MM.1S (cell line): ENCODE data around the gene PBX3.

Experiments used
- DNase-seq: peaks from one replicate; pipeline ENCODE4 v3.0.0-alpha.2; 2015
- H2AFZ ChIP-seq: fragments of 300-600 bp; sonication (generic); 2 replicates; pipeline ENCODE4 v1.6.0; 2016; ENCODE audit warnings: antibody characterized with exemption, low read length
- H3F3A ChIP-seq: fragments of 300-600 bp; sonication (generic); 2 replicates; pipeline ENCODE4 v1.6.1; 2016; ENCODE audit warnings: mild to moderate bottlenecking, antibody characterized with exemption, low read length, moderate library complexity, mixed read lengths; ENCODE audit not compliant: insufficient read depth
- H3K27ac ChIP-seq: fragments of 300-600 bp; sonication (generic); 2 replicates; pipeline ENCODE4 v1.5.1; 2016; ENCODE audit warnings: mild to moderate bottlenecking, low read length
- H3K27me3 ChIP-seq: fragments of 300-600 bp; sonication (generic); replicated peaks from 2 replicates; pipeline ENCODE4 v1.6.0; 2016; ENCODE audit warnings: low read length; ENCODE audit not compliant: insufficient read depth
- H3K36me3 ChIP-seq: fragments of 300-600 bp; sonication (generic); replicated peaks from 2 replicates; pipeline ENCODE4 v1.6.1; 2016; ENCODE audit warnings: mild to moderate bottlenecking, low read length, mixed read lengths; ENCODE audit not compliant: insufficient read depth
- H3K4me1 ChIP-seq: fragments of 300-600 bp; sonication (generic); 2 replicates; pipeline ENCODE4 v1.6.1; 2016; ENCODE audit warnings: low read length, mixed read lengths
- H3K4me2 ChIP-seq: fragments of 300-600 bp; sonication (generic); 2 replicates; pipeline ENCODE4 v1.6.0; 2016; ENCODE audit warnings: low read depth, low read length
- H3K4me3 ChIP-seq: fragments of 300-600 bp; sonication (generic); 2 replicates; pipeline ENCODE4 v1.5.1; 2016; ENCODE audit warnings: low read length, mixed read lengths
- H3K79me2 ChIP-seq: fragments of 300-600 bp; sonication (generic); 2 replicates; pipeline ENCODE4 v1.6.1; 2016; ENCODE audit warnings: mixed run types, low read length, mixed read lengths
- H3K9ac ChIP-seq: fragments of 300-600 bp; sonication (generic); 2 replicates; pipeline ENCODE4 v1.6.1; 2016; ENCODE audit warnings: low read length, mixed read lengths
- H3K9me2 ChIP-seq: fragments of 300-600 bp; sonication (generic); replicated peaks from 2 replicates; pipeline ENCODE4 v1.6.1; 2016; ENCODE audit warnings: mild to moderate bottlenecking, low read length, mixed read lengths; ENCODE audit not compliant: insufficient read depth
- H3K9me3 ChIP-seq: fragments of 300-600 bp; sonication (generic); replicated peaks from 2 replicates; pipeline ENCODE4 v1.6.1; 2016; ENCODE audit warnings: mild to moderate bottlenecking, low read length, mixed read lengths; ENCODE audit not compliant: insufficient read depth
- H4K20me1 ChIP-seq: fragments of 300-600 bp; sonication (generic); 2 replicates; pipeline ENCODE4 v1.6.1; 2016; ENCODE audit warnings: mild to moderate bottlenecking, low read length, moderate library complexity, mixed read lengths; ENCODE audit not compliant: insufficient read depth
- EZH2 ChIP-seq: fragments of 300-600 bp; sonication (generic); optimal IDR thresholded peaks from 2 replicates; pipeline ENCODE3; 2017; ENCODE audit warnings: low read depth, mild to moderate bottlenecking, antibody characterized with exemption, low read length, mixed read lengths
- EZH2phosphoT487 ChIP-seq: fragments of 300-600 bp; sonication (generic); IDR thresholded peaks from 2 replicates; pipeline ENCODE4 v1.6.1; 2018; ENCODE audit warnings: antibody characterized with exemption, low read length
- TF ChIP-seq, protein P1 (sequence below): fragments of 300-600 bp; sonication (generic); IDR thresholded peaks from 2 replicates; pipeline ENCODE4 v1.5.1; 2016; ENCODE audit warnings: antibody characterized with exemption, low read length, mixed read lengths

The PBX3 gene

DNA sequence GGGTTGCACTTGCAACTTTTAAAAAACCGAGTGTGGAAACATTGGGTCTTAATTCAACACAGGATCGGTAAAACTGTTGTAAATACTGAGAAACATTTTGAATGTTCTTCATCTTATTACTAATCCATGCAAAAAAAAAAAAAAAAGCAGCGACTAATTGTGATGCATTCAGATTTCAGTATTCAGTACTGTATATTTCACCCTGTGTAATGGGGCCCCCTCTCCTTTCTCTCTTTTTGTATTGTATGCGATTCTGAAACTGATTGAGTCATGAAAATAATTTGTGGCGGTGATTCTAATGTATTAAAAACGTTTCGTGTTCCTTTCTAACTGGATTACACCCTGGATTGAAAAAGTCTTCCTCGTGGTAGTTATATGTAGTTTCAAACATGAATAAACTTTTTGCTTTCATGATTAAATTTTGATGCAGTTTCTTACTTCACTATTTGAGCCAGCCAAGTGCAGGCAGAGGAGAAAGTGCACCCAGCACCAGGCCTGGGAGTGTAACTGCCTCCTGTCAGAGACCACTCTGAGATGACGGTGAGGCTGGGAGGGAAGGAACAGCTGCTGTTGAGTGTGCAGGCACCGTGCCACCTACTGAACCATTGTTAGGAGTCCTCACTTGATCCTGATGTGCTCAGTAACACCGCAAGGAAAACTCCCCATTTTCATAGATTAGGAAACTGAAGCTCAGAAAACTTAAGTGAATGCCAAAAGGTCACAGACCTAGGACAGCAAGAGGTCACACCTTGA, 220.0 kb downstream of the PBX3 start:
- H3K9me3 ChIP-seq: no peaks in the 10 kb centered on the region
- H3K4me1 ChIP-seq: no peaks in the 10 kb centered on the region
- no peak overlapping the region for H3K9ac ChIP-seq
- no peaks in the 10 kb centered on the region for H3K27me3 ChIP-seq
- H2AFZ ChIP-seq: no peak overlapping the region
- H3K27ac ChIP-seq: no peak overlapping the region
- H3K4me3 ChIP-seq: no peak overlapping the region
- no peaks in the 10 kb centered on the region for H3K9me2 ChIP-seq
- no peak overlapping the region for H3K4me2 ChIP-seq
- no peaks in the 10 kb centered on the region for H3K79me2 ChIP-seq
- DNase-seq: no peak
- no peaks in the 10 kb centered on the region for H3K36me3 ChIP-seq
- H3F3A ChIP-seq: no peaks in the 10 kb centered on the region
- no peaks in the 10 kb centered on the region for H4K20me1 ChIP-seq
- TF ChIP-seq, protein P1, sequence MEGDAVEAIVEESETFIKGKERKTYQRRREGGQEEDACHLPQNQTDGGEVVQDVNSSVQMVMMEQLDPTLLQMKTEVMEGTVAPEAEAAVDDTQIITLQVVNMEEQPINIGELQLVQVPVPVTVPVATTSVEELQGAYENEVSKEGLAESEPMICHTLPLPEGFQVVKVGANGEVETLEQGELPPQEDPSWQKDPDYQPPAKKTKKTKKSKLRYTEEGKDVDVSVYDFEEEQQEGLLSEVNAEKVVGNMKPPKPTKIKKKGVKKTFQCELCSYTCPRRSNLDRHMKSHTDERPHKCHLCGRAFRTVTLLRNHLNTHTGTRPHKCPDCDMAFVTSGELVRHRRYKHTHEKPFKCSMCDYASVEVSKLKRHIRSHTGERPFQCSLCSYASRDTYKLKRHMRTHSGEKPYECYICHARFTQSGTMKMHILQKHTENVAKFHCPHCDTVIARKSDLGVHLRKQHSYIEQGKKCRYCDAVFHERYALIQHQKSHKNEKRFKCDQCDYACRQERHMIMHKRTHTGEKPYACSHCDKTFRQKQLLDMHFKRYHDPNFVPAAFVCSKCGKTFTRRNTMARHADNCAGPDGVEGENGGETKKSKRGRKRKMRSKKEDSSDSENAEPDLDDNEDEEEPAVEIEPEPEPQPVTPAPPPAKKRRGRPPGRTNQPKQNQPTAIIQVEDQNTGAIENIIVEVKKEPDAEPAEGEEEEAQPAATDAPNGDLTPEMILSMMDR: no peak
- TF ChIP-seq EZH2phosphoT487 (no peak), EZH2 (no peak)

DNA sequence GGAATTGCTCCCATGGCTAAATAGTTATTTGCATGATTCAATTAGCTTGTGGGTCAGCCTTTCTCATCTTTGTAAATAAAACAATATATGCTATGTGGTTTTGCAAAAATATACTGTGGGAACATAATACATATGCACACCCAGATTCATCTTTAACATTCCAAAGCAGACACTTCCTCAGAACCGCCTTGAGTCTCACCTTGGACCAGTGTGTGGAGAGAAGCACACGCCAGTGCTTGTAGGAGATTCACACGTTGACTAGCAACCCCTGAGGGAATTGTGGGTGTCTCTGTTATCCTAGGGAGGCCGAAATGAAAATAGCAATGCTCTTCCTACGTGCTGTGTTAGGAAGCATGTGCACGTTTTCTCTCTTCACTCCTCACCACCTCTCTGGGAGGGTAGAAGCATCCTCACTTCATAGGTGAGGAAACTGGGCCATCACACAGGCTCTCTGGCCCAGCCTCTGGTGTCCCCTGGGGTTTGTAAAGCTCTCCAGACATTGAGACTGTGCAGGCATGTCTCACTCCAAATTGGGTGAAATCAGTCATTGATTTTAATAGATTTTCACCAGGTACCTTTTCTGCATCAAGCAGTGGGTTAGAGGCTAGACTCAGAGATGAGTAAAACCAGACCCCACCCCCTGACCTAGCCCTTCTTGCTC, 221.7 kb downstream of the PBX3 start:
- no peak overlapping the region for H2AFZ ChIP-seq
- H3K4me1 ChIP-seq: no peaks in the 10 kb centered on the region
- H4K20me1 ChIP-seq: no peaks in the 10 kb centered on the region
- H3K79me2 ChIP-seq: no peaks in the 10 kb centered on the region
- H3K4me2 ChIP-seq: no peak overlapping the region
- no peak for DNase-seq
- no peak overlapping the region for H3K27ac ChIP-seq
- no peaks in the 10 kb centered on the region for H3K9me2 ChIP-seq
- no peak for TF ChIP-seq EZH2phosphoT487
- no peaks in the 10 kb centered on the region for H3K9me3 ChIP-seq
- H3F3A ChIP-seq: no peaks in the 10 kb centered on the region
- H3K27me3 ChIP-seq: no peaks in the 10 kb centered on the region
- H3K9ac ChIP-seq: no peak overlapping the region
- H3K36me3 ChIP-seq: no peaks in the 10 kb centered on the region
- no peak overlapping the region for H3K4me3 ChIP-seq

DNA sequence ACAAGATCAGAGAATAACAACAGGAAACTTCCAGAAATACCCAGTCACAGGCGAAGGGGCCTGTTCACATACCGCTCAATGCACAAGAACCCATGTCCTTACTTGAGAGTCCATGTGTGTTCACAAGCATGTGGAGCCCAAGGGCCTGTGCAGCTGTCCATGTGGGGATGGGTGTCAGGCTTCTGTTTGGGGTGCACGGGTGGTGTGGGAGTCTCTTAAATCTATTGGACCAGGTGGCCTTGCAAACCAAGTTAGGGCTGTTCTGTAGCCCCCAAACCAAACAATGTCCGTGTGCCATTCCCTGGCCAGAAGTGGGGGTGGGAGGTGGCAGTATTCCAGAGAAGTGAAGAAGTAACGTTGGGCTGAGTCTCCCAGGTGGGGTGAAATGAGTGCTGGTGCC, 222.3 kb downstream of the PBX3 start:
- no peak overlapping the region for H3K4me2 ChIP-seq

More for the DNA sequence above, 222.3 kb downstream of the PBX3 start:
- no peaks in the 10 kb centered on the region for H3K9me3 ChIP-seq
- no peaks in the 10 kb centered on the region for H3K36me3 ChIP-seq
- no peaks in the 10 kb centered on the region for H3K27me3 ChIP-seq
- H3K4me3 ChIP-seq: no peak overlapping the region
- TF ChIP-seq EZH2phosphoT487 (no peak), EZH2 (no peak)
- TF ChIP-seq, protein P1: no peak
- H3K4me1 ChIP-seq: no peaks in the 10 kb centered on the region
- no peaks in the 10 kb centered on the region for H4K20me1 ChIP-seq
- no peaks in the 10 kb centered on the region for H3F3A ChIP-seq
- H3K9me2 ChIP-seq: no peaks in the 10 kb centered on the region
- no peaks in the 10 kb centered on the region for H3K79me2 ChIP-seq
- no peak overlapping the region for H3K27ac ChIP-seq
- no peak for DNase-seq
- H2AFZ ChIP-seq: no peak overlapping the region
- no peak overlapping the region for H3K9ac ChIP-seq
